ENCODE results near the gene CGRRF1.
A peak's percentile ranks its signal among the peaks of the same experiment; 100 is the strongest.

CGRRF1 gene

DNA sequence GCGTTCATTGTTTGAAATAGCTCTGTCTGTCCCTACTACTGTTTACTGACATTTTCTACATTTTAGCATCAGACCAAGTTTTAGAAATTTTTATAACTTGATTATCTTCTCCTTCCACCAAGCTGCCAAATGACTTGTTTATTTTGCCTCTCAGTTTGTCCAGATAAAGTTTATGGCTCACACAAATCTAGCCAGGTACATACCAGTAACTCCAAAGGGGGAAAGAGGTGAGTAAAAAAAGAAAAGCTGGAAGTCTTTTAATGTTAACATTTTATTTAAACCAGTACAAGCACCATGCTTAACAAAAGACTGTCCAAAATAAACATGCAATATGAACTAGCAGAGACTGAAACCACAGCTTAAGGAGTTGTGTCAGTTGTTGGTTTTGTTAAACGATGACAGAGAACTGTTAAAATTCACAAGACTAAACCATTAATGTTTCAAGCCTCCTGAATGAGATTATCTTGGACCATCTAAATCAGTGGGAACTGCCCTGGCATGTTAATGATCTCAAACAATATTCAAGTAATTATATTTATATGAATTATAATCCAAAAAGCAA, 35.4 kb upstream of the CGRRF1 start:
- TF ChIP-seq, protein P1, sequence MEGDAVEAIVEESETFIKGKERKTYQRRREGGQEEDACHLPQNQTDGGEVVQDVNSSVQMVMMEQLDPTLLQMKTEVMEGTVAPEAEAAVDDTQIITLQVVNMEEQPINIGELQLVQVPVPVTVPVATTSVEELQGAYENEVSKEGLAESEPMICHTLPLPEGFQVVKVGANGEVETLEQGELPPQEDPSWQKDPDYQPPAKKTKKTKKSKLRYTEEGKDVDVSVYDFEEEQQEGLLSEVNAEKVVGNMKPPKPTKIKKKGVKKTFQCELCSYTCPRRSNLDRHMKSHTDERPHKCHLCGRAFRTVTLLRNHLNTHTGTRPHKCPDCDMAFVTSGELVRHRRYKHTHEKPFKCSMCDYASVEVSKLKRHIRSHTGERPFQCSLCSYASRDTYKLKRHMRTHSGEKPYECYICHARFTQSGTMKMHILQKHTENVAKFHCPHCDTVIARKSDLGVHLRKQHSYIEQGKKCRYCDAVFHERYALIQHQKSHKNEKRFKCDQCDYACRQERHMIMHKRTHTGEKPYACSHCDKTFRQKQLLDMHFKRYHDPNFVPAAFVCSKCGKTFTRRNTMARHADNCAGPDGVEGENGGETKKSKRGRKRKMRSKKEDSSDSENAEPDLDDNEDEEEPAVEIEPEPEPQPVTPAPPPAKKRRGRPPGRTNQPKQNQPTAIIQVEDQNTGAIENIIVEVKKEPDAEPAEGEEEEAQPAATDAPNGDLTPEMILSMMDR (conservative IDR thresholded peaks at IDR 0.05), result no peak
- H3K27ac ChIP-seq, result peak overlapping the region; percentile 62

DNA sequence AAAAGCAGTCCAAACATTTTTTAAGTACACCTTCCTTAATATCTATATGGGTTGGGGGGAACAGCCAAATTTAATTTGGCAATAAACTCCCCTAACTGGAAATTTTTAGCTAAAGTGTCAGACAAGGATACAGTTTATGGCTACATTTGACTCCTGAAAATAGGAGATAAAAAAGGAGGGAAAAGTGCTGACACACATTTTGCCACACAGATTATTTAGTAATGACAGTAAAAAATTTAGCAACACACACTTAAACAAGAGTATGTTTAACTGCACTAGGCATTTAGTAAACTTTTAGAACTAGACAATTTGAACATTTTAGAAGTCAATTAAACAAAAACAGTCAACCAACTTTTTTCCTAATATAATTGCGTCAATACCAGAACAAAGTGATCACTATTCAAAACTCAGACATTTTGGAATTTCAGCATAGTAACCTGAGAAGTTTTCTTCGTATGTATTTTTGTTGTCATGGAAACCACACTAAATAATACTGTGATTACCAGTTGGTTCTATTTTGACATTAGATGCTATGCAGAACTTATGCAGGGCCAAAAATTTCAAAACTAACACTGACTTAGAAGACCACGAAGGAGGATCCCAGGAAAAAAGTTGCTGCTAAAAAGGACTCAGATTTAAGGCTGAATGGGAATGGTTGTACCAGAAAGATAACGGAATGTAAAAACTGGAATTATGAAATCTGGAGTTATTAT, 34.4 kb upstream of the CGRRF1 start:
- peak overlapping the region; percentile 62; the same call in 1 of the 2 replicates for H3K27ac ChIP-seq

DNA sequence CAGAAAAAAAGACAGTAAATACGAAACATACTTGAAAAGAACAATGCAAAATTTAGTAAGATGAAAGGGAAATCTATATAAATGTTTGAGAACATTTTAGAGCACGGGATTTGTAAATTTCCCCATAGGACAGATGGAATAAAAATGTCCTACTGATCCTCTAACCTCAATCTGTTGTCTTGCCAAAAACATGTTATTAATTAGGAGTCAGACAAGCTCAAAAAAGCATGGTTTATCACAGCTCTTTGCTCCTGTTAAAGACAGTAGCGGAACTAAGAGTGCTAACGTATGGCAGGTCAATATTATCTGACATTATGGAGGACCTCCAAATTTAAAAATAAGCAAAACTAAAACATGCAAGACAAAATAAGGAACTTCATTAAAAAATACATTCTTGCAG, 33.8 kb upstream of the CGRRF1 start:
- peak overlapping the region; percentile 62; the same call in 1 of the 2 replicates for H3K27ac ChIP-seq
- TF ChIP-seq, protein P1 (conservative IDR thresholded peaks at IDR 0.05), result no peak

More for the DNA sequence above, 34.4 kb upstream of the CGRRF1 start:
- TF ChIP-seq, protein P1 (conservative IDR thresholded peaks at IDR 0.05), result no peak

DNA sequence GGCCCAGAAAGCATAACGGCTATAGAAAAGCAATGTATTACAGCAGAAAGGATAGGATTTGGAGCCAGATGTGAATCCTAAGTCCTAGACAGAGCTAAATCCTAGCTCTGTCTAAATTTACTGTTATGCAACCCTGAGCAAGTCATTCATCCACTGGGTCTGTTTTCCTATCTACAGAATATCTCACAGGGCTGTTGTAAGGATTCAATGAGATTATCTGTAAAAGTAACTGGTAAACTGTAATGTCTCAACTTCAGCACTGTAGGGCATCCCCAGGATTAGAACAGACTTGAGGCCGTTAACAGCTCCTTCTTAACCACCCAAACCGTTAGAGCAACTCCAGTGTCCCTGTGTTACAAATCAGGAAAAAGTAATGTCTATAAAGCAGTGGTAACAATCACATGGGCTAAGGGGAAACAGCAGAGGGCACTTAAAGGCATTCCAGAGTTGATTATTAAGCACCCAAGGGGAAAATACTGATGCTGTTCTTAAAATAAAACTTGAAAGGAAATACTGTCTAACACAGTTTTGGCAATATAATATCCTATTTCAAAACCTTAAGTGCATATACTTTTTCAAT, 31.0 kb upstream of the CGRRF1 start:
- no peak overlapping the region for H3K27ac ChIP-seq
- TF ChIP-seq, protein P1 (conservative IDR thresholded peaks at IDR 0.05), result no peak

DNA sequence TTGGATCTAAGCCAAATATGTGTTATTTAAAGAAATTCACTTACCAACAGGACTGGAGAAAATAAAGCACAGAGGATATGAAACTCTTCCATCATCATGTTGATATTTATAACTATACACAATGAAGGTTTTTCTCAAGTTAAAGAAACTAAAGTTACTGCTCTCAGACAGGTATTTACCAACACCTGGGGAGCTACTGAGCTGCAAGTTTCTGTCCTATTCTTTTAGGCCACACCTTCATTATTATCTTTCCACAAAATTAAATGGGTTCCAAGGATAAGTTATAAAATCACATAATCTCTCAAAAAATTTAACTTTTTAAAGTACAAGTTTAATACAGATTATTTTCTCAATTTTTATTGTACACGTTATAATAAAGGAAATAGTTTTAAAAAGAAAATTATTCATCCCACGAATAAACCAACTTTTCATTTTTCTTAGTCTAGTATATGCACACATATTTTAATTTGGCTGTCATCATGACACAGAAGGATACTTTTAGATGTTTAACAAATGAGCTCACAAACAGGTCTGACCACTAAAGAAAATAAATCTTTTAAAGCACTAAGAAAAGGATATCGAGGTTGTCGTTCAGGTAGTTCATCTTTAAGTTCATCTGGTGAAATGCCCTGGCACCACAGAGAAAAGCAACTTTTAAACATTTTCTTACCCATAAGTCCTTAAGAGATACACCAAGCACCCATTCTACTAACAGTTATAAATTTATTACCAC, 28.7 kb upstream of the CGRRF1 start:
- no peak overlapping the region for H3K27ac ChIP-seq
- TF ChIP-seq, protein P1 (conservative IDR thresholded peaks at IDR 0.05), result no peak

DNA sequence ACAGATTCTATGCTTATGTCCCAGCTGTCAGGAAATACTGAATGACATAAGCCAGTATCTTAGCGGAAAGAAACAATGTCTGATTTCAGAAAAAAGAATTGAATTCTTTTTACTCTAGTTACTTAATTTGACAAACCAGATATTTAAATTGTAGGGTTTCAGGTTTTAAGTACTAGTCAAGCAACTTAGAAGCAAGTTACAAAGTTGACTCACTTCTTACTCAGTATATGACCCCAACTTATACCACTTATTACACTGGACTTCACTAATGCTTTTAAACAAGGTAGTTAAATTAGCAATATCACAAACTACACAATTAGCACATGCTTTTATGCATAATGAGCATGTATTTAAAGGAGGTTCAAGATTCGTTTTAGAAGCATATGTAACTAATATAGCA, 28.0 kb upstream of the CGRRF1 start:
- TF ChIP-seq, protein P1 (conservative IDR thresholded peaks at IDR 0.05), result no peak
- H3K27ac ChIP-seq, result no peak overlapping the region
